Liver (tissue), 3 donors: ENCODE results near the gene CD3D.

Experiments used
- CTCF ChIP-seq: fragments of 150-350 bp; IDR thresholded peaks from 2 replicates; pipeline ENCODE4 v1.5.1; 2017; ENCODE audit warnings: improper control_type of control experiment, low read depth, low read length; ENCODE audit not compliant: missing input control
- EGR1 ChIP-seq, 2 donors: IDR thresholded peaks; 2 replicates each; pipeline ENCODE4 v1.6.1; 2016 to 2018; ENCODE audit warnings: antibody characterized with exemption in 2 of 2, low read depth in 2 of 2
- JUND ChIP-seq, 2 donors: IDR thresholded peaks; 2 replicates each; pipeline ENCODE4 v1.6.1; 2016; ENCODE audit warnings: antibody characterized with exemption in 2 of 2
- RAD21 ChIP-seq, 2 donors: IDR thresholded peaks; 2 replicates each; pipeline ENCODE4 v1.6.1; 2016; ENCODE audit warnings: antibody characterized with exemption in 2 of 2, mild to moderate bottlenecking in 2 of 2
- REST ChIP-seq: IDR thresholded peaks from 2 replicates; pipeline ENCODE4 v1.6.1; 2016; ENCODE audit warnings: antibody characterized with exemption, mild to moderate bottlenecking
- RXRA ChIP-seq, 2 donors: IDR thresholded peaks; 2 replicates each; pipeline ENCODE4 v1.6.1; 2017 to 2018; ENCODE audit warnings: antibody characterized with exemption in 2 of 2, mild to moderate bottlenecking in 1 of 2
- SP1 ChIP-seq: IDR thresholded peaks from 2 replicates; pipeline ENCODE4 v1.6.1; 2018; ENCODE audit warnings: antibody characterized with exemption, mild to moderate bottlenecking
- TAF1 ChIP-seq: conservative IDR thresholded peaks from 2 replicates; pipeline ENCODE4 v1.6.1; 2016; ENCODE audit warnings: antibody characterized with exemption, mild to moderate bottlenecking
- YY1 ChIP-seq: IDR thresholded peaks from 2 replicates; pipeline ENCODE4 v1.6.1; 2016; ENCODE audit warnings: antibody characterized with exemption, mild to moderate bottlenecking
- ZBTB33 ChIP-seq: IDR thresholded peaks from 2 replicates; pipeline ENCODE4 v1.6.1; 2016; ENCODE audit warnings: antibody characterized with exemption
- TF ChIP-seq, protein P1 (sequence below): IDR thresholded peaks from 2 replicates; pipeline ENCODE4 v1.6.1; 2016; ENCODE audit warnings: antibody characterized with exemption
- TF ChIP-seq, protein P2 (sequence below): IDR thresholded peaks from 2 replicates; pipeline ENCODE4 v1.6.1; 2016; ENCODE audit warnings: antibody characterized with exemption
- donor health status: healthy.
- donor health status: healthy.

GRCh38 chr11:118342503-118343161, at the start of gene CD3D:
- no peak for TF ChIP-seq YY1
- TF ChIP-seq RAD21 (IDR thresholded peaks at IDR 0.05) = no peak
- no peak for TF ChIP-seq CTCF
- TF ChIP-seq TAF1 = no peak
- TF ChIP-seq, protein P1, sequence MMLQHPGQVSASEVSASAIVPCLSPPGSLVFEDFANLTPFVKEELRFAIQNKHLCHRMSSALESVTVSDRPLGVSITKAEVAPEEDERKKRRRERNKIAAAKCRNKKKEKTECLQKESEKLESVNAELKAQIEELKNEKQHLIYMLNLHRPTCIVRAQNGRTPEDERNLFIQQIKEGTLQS = no peak
- no peak for TF ChIP-seq RXRA (IDR thresholded peaks at IDR 0.05)
- TF ChIP-seq, protein P2, sequence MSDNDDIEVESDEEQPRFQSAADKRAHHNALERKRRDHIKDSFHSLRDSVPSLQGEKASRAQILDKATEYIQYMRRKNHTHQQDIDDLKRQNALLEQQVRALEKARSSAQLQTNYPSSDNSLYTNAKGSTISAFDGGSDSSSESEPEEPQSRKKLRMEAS = no peak
- TF ChIP-seq REST = no peak
- TF ChIP-seq JUND (IDR thresholded peaks at IDR 0.05) = no peak
- no peak for TF ChIP-seq ZBTB33
- TF ChIP-seq EGR1 (IDR thresholded peaks at IDR 0.05; ENCODE audit: low read depth in 2 of 2) = no peak
- no peak for TF ChIP-seq SP1
